Measurements from ENCODE around the gene ADAMTS12. TPM values are rescaled to one million over a fixed set of nuclear protein-coding genes. Genes with fewer than 3 reads are reported as not detected.

Gene ADAMTS12
- total RNA-seq, 4 donors from 2014 or later = 0.22 to 1.2 (median 0.77) TPM

DNA sequence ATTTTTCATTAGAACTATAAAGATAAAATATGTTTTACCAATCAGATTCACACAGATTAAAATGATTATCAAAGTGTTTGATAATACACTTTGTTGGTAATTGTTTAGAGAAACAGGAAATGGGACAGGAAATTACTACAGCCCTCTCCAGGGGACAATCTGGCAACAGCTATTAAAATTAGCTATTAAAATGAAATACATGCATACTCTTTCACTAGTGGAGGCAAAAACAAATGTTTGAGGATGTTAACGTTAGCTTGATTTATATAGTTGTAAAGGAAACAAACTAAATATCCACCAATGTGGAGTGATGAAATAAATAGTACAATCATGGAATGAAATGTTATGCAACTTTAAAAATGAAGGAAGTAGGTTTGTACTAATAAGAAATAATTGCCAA is 397.3 kb downstream of the ADAMTS12 start:
- no peak overlapping the region for H3K4me3 ChIP-seq (ENCODE audit: low read depth, poor library complexity, severe bottlenecking)
- DNase-seq (ENCODE audit: low spot score in 2 of 2) = no peak
- TF ChIP-seq POLR2A (IDR thresholded peaks at IDR 0.05) = no peak
- TF ChIP-seq CTCF (IDR thresholded peaks at IDR 0.05) = no peak
- WGBS, 2 donors = 32 to 33% methylated on average over 1 of the region's 1 CpG
- intact Hi-C loops (cut with DNase I; ENCODE audit: low total_unique reads) = no loop called here

DNA sequence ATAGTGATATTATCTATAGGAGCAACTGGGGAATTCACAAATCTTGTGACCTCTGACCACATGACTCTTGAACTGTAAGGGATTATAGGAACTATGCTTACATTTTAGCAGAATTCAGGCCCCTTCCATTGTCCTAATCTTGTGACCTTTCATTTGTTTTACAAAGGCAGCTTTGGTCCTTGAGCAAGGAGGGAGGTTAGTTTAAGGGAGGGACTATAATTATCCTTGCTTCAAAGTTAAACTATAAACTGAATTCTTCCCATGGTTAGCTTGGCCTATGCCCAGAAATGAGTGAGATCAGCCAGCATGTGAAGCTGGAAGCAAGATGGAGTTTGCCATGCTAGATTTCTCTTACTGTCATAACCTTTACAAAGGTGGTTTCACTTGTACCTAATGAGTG is 399.8 kb downstream of the ADAMTS12 start:
- intact Hi-C loops (cut with DNase I; ENCODE audit: low total_unique reads) = no loop called here
- no peak for DNase-seq (ENCODE audit: low spot score in 2 of 2)

GRCh38 chr5:33490071-33490665 is 401.6 kb downstream of the ADAMTS12 start:
- TF ChIP-seq POLR2A (IDR thresholded peaks at IDR 0.05) (no peak), CTCF (IDR thresholded peaks at IDR 0.05) (no peak)
- intact Hi-C loops (cut with DNase I; ENCODE audit: low total_unique reads) = no loop called here
- H3K4me3 ChIP-seq (ENCODE audit: low read depth, poor library complexity, severe bottlenecking) = no peak overlapping the region
- 77 to 79% methylated on average over 1 of the region's 1 CpG for WGBS, 2 donors
- DNase-seq (ENCODE audit: low spot score in 2 of 2) = no peak

More for the DNA sequence above, 399.8 kb downstream of the ADAMTS12 start:
- no peak overlapping the region for H3K4me3 ChIP-seq (ENCODE audit: low read depth, poor library complexity, severe bottlenecking)
- TF ChIP-seq POLR2A (IDR thresholded peaks at IDR 0.05) = no peak
- TF ChIP-seq CTCF (IDR thresholded peaks at IDR 0.05) = no peak

DNA sequence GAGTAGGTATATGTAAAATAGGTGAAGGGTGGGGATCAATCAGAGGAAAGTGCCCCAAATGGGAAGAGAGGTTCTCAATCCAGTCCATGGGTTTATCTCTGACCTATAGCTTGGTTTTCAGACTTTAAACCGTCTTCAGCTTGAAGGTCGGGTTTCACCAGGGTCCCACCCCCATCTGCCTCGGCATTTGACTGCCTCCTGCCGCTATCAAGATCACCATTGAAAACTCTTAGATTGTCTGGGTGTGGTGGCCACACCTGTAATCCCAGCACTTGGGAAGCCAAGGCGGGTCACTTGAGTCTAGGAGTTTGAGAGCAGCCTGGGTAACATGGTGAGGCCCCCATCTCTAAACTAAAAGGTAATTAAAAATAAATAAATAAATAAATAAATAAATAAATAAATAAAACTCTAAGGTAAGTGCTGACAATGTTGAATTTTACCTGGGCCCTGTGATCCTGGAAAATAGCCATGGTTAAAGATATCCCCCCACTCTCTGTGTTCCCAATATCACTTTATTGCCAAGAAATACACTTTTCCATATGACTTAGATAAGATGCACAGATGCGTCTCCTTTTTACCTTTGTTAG is 402.2 kb downstream of the ADAMTS12 start:
- intact Hi-C loops (cut with DNase I; ENCODE audit: low total_unique reads) = no loop called here
- no peak for DNase-seq (ENCODE audit: low spot score in 2 of 2)
- TF ChIP-seq CTCF (IDR thresholded peaks at IDR 0.05) = no peak
- TF ChIP-seq POLR2A (IDR thresholded peaks at IDR 0.05) = no peak
- 94 to 95% methylated on average over 6 of the region's 6 CpGs for WGBS, 2 donors
- no peak overlapping the region for H3K4me3 ChIP-seq (ENCODE audit: low read depth, poor library complexity, severe bottlenecking)

DNA sequence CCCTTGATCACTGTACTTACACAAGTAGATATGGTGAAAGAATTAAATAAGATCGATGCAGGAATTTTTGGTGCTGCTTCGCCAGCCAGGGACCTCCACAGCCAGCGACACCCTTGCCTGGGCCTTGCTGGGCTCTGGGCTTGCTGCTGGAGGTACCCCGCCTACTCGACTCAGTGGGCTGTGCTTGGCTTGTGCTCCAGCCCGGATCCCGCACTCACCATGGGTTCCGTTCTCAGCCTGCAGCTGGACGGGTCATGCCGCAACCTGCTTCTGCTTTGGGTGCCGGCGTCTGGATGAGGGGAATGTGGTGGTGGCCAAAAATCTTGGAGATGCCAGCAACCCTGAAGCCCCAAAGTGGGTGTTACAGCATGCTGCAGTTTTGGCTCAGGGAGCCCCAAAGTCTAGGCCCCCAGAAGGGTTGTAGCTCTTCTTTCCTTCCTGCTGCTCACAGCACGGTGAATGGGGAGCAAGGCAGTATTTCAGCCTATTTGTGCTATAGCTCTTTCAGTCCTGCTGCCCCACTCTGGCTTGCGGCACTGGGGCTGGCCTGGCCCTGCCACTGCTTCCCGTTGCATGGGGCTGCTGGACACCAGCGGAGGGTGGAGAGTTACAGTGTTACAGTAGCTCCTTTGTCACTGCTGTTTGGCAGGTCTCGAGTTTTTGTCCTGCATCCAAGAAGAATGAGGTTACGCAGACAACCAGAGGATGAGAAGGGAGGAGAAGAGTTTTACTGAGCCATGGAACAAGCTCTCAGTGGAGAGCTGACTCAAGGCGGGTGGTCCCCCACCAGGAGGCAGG is 403.0 kb downstream of the ADAMTS12 start:
- intact Hi-C loops (cut with DNase I; ENCODE audit: low total_unique reads) = no loop called here

More for the DNA sequence above, 403.0 kb downstream of the ADAMTS12 start:
- 90 to 94% methylated on average over 19 of the region's 19 CpGs for WGBS, 2 donors
- DNase-seq (ENCODE audit: low spot score in 2 of 2) = no peak
- TF ChIP-seq POLR2A (IDR thresholded peaks at IDR 0.05) (no peak), CTCF (IDR thresholded peaks at IDR 0.05) (no peak)
- H3K4me3 ChIP-seq (ENCODE audit: low read depth, poor library complexity, severe bottlenecking) = no peak overlapping the region

Measured in lower leg skin (tissue), 4 donors.